A549 (cell line): ENCODE results near the gene PBX1. TPM values are rescaled to one million over a fixed set of nuclear protein-coding genes. Genes with fewer than 3 reads are reported as not detected.

Experiments used
- ATAC-seq, 2 experiments: fragments of 200-7000 bp in 1 of 2; fragments of >200 bp in 1 of 2; cut with Nextera tagmentation in 1 of 2; cut with Tn5 transposase in 1 of 2; 3 replicates each; pipeline versions ENCODE4 v1.8.0 to v1.9.1; 2018 to 2020; ENCODE audit warnings: mild to moderate bottlenecking in 1 of 2, moderate library complexity in 1 of 2
- CTCF ChIA-PET: fragments of 300-600 bp; sonication (Branson Sonifier 250); formaldehyde crosslinking; extraction: SDS; loops from one replicate; lab custom pipeline; 2021; ENCODE audit warnings: antibody characterized with exemption, inconsistent platforms; lab: Yijun Ruan, JAX
- POLR2A ChIA-PET: fragments of 350-600 bp; formaldehyde crosslinking; extraction: SDS; loops from one replicate; lab custom pipeline; 2021; ENCODE audit warnings: antibody characterized with exemption, inconsistent platforms; lab: Yijun Ruan, JAX
- DNase-seq, 2 experiments: peaks; one replicate each; pipeline versions ENCODE4 v3.0.0 to v3.0.0-alpha.2; 2011 to 2016; ENCODE audit warnings: low read depth in 1 of 2, low spot score in 1 of 2
- FAIRE-seq: peaks from 2 replicates; lab custom pipeline; 2011; peaks lifted over from hg19 to GRCh38; lab: Jason Lieb, UNC
- H3K27ac ChIP-seq, 2 experiments: fragments of >200 bp; sonication (Bioruptor Twin); formaldehyde crosslinking; 3 replicates each; pipeline ENCODE4 v1.5.1; 2016 to 2017
- H3K4me1 ChIP-seq: fragments of >200 bp; sonication (Bioruptor Twin); formaldehyde crosslinking; 3 replicates; pipeline ENCODE4 v1.6.1; 2016
- H3K4me2 ChIP-seq: fragments of >200 bp; sonication (Bioruptor Twin); formaldehyde crosslinking; 3 replicates; pipeline ENCODE4 v1.6.1; 2016
- H3K4me3 ChIP-seq: fragments of >200 bp; sonication (Bioruptor Twin); formaldehyde crosslinking; 3 replicates; pipeline ENCODE4 v1.5.1; 2016
- H3K9me3 ChIP-seq: fragments of >200 bp; sonication (Bioruptor Twin); formaldehyde crosslinking; 3 replicates; pipeline ENCODE4 v1.6.1; 2016
- BHLHE40 ChIP-seq: IDR thresholded peaks from 2 replicates; pipeline ENCODE4 v1.6.1; 2012; ENCODE audit warnings: low read depth, low read length, inconsistent platforms
- CHD2 ChIP-seq: fragments of 150-350 bp; IDR thresholded peaks from 2 replicates; pipeline ENCODE4 v1.6.1; 2014; ENCODE audit warnings: low read length; ENCODE audit not compliant: partially characterized antibody
- EHF ChIP-seq: fragments of 250-450 bp; sonication (Bioruptor Pico); IDR thresholded peaks from 2 replicates; pipeline ENCODE4 v1.5.0; 2020; ENCODE audit warnings: mild to moderate bottlenecking
- GATA3 ChIP-seq: IDR thresholded peaks from 2 replicates; pipeline ENCODE4 v1.6.1; 2012; ENCODE audit warnings: borderline replicate concordance
- JUN ChIP-seq, 2 experiments: fragments of >200 bp; sonication (Bioruptor Twin); formaldehyde crosslinking; IDR thresholded peaks; 2 replicates in 1 of 2; 3 replicates in 1 of 2; pipeline ENCODE4 v1.6.1; 2016 to 2017
- KDM1A ChIP-seq: fragments of 200-600 bp; sonication (generic); IDR thresholded peaks from 2 replicates; pipeline ENCODE4 v1.6.1; 2016; ENCODE audit warnings: low read depth, mild to moderate bottlenecking
- MAZ ChIP-seq: fragments of 150-350 bp; IDR thresholded peaks from 2 replicates; pipeline ENCODE4 v1.6.1; 2014; ENCODE audit warnings: antibody characterized with exemption, low read depth, low read length, borderline replicate concordance
- MYC ChIP-seq: IDR thresholded peaks from 2 replicates; pipeline ENCODE4 v1.6.1; 2012; ENCODE audit warnings: mild to moderate bottlenecking, inconsistent platforms, low read length, improper control_type of control experiment, borderline replicate concordance
- NPAS2 ChIP-seq: fragments of 250-450 bp; sonication (Bioruptor Pico); IDR thresholded peaks from 2 replicates; pipeline ENCODE4 v1.8.0; 2022; ENCODE audit warnings: mild to moderate bottlenecking, moderate library complexity, borderline replicate concordance
- NR3C1 ChIP-seq: fragments of >200 bp; sonication (Bioruptor Twin); formaldehyde crosslinking; IDR thresholded peaks from 3 replicates; pipeline ENCODE4 v1.6.1; 2017
- PHF8 ChIP-seq: fragments of 200-600 bp; sonication (generic); IDR thresholded peaks from 2 replicates; pipeline ENCODE4 v1.6.1; 2016; ENCODE audit warnings: low read depth, mild to moderate bottlenecking, antibody characterized with exemption, moderate library complexity, borderline replicate concordance
- POLR2A ChIP-seq: IDR thresholded peaks from 2 replicates; pipeline ENCODE4 v1.6.1; 2012; ENCODE audit warnings: mild to moderate bottlenecking, low read length
- RAD21 ChIP-seq, 2 experiments: fragments of >200 bp in 1 of 2; sonication (Bioruptor Twin) in 1 of 2; formaldehyde crosslinking in 1 of 2; IDR thresholded peaks in 1 of 2; conservative IDR thresholded peaks in 1 of 2; 2 replicates in 1 of 2; 3 replicates in 1 of 2; pipeline ENCODE4 v1.6.1; 2012 to 2018; ENCODE audit warnings: inconsistent platforms in 1 of 2
- RCOR1 ChIP-seq: fragments of 150-350 bp; IDR thresholded peaks from 2 replicates; pipeline ENCODE4 v1.6.1; 2014; ENCODE audit warnings: antibody characterized with exemption, low read length, low read depth
- RNF2 ChIP-seq: fragments of 200-600 bp; sonication (generic); IDR thresholded peaks from 2 replicates; pipeline ENCODE4 v1.6.1; 2016; ENCODE audit warnings: low read depth, mild to moderate bottlenecking, antibody characterized with exemption, moderate library complexity, borderline replicate concordance
- SMC3 ChIP-seq: fragments of >200 bp; sonication (Bioruptor Twin); formaldehyde crosslinking; IDR thresholded peaks from 3 replicates; pipeline ENCODE4 v1.6.1; 2018; ENCODE audit warnings: inconsistent platforms
- ZFP36 ChIP-seq: fragments of 450-650 bp; IDR thresholded peaks from 2 replicates; pipeline ENCODE4 v1.6.1; 2014; ENCODE audit warnings: borderline replicate concordance; ENCODE audit not compliant: partially characterized antibody
- ZSCAN20 ChIP-seq: fragments of 250-450 bp; sonication (Bioruptor Pico); IDR thresholded peaks from 2 replicates; pipeline ENCODE4 v1.8.0; 2022; ENCODE audit warnings: mild to moderate bottlenecking, moderate library complexity
- WGBS: methylation state at CpG from one replicate; pipeline ENCODE4 v1.1.6; 2017; ENCODE audit errors: missing lambda C conversion rate; 5-methylcytosine and 5-hydroxymethylcytosine counted together
- polyA plus RNA-seq, 4 experiments: library from polyadenylated mRNA; depleted of rRNA in 3 of 4; stranded (reverse); fragments of >200 nt; fragmentation: RNase III in 1 of 4; extraction: RNeasy Plus Mini Kit Qiagen cat#74134 plus additional on column Dnase treatment in 1 of 4; gene quantifications; 2 replicates in 3 of 4; 3 replicates in 1 of 4; pipeline ENCODE4 v1.2.3, GENCODE V29; 2011 to 2017
- TF ChIP-seq, protein P1 (sequence below): IDR thresholded peaks from 2 replicates; pipeline ENCODE4 v1.6.1; 2012
- TF ChIP-seq, protein P2 (sequence below): fragments of >200 bp; sonication (Bioruptor Twin); formaldehyde crosslinking; IDR thresholded peaks from 3 replicates; pipeline ENCODE4 v1.5.1; 2016
- TF ChIP-seq, protein P3 (sequence below): fragments of 450-650 bp; IDR thresholded peaks from 2 replicates; pipeline ENCODE4 v1.6.1; 2014; ENCODE audit warnings: antibody characterized with exemption
- TF ChIP-seq, protein P4 (sequence below): fragments of >200 bp; sonication (Bioruptor Twin); formaldehyde crosslinking; IDR thresholded peaks from 3 replicates; pipeline ENCODE4 v1.6.1; 2016
- TF ChIP-seq, protein P5 (sequence below): fragments of >200 bp; sonication (Bioruptor Twin); formaldehyde crosslinking; IDR thresholded peaks from 2 replicates; pipeline ENCODE4 v1.6.1; 2016

The PBX1 gene
- polyA plus RNA-seq, 2 of the 4 experiments (the other 2 are of a cell fraction): 47.8 to 61.5 TPM

DNA sequence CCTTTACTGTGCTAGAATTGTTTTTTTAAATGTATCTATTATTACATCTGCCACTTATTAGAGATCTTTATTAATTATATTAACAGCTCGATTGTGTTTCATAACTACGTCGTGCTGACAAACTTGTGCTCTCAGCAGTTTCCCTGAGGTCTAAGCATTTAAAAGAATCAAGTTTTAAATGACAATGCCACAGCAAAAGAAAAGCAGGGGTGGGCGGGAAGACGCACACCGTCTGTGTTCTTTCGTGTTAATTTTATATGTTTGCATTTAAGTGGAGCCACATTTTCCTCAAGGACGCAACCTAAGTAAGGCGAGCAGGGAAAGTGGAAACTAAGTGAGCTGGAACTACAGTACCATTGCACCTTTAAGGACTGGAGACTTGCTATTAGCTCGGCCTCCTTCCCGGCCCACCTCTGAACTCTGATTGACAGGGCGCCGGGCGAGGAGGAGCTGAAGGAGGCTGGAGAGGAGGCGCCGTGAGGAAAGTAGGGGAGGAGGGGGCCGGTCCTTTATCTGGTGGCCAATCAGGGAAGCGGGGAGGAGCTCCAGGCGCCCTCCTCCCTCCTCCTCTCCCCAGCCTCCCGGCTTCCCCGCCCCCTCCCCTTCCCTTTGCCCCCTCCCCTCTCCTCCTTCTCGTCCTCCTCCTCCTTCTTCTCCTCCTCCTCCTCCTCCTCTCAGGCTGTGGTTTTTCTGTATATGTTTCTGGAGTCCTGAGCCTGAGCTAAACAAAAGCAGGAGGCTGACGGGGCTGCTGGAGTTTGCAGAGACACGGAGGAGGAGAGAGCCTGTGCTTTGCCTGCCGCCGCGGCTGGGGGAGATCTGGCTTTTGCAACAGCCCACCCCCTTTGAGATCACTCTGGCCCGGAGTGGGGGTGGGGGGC lies at the start of gene PBX1 (continued):
- TF ChIP-seq MYC: no peak
- TF ChIP-seq, protein P1, sequence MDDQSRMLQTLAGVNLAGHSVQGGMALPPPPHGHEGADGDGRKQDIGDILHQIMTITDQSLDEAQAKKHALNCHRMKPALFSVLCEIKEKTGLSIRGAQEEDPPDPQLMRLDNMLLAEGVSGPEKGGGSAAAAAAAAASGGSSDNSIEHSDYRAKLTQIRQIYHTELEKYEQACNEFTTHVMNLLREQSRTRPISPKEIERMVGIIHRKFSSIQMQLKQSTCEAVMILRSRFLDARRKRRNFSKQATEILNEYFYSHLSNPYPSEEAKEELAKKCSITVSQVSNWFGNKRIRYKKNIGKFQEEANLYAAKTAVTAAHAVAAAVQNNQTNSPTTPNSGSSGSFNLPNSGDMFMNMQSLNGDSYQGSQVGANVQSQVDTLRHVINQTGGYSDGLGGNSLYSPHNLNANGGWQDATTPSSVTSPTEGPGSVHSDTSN: peak; percentile 94
- TF ChIP-seq SMC3: no peak
- TF ChIP-seq NPAS2 (CRISPR knock-in tag): no peak
- no peak for TF ChIP-seq RCOR1
- peak; percentile 17 to 84; a peak in 3 of 5 replicates for TF ChIP-seq JUN (IDR thresholded peaks at IDR 0.05)
- TF ChIP-seq GATA3: no peak
- TF ChIP-seq, protein P2, sequence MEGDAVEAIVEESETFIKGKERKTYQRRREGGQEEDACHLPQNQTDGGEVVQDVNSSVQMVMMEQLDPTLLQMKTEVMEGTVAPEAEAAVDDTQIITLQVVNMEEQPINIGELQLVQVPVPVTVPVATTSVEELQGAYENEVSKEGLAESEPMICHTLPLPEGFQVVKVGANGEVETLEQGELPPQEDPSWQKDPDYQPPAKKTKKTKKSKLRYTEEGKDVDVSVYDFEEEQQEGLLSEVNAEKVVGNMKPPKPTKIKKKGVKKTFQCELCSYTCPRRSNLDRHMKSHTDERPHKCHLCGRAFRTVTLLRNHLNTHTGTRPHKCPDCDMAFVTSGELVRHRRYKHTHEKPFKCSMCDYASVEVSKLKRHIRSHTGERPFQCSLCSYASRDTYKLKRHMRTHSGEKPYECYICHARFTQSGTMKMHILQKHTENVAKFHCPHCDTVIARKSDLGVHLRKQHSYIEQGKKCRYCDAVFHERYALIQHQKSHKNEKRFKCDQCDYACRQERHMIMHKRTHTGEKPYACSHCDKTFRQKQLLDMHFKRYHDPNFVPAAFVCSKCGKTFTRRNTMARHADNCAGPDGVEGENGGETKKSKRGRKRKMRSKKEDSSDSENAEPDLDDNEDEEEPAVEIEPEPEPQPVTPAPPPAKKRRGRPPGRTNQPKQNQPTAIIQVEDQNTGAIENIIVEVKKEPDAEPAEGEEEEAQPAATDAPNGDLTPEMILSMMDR: no peak
- no peak for TF ChIP-seq KDM1A
- TF ChIP-seq PHF8: no peak
- no peak for TF ChIP-seq NR3C1
- TF ChIP-seq MAZ: 0 out of 2 replicates have a peak, but pooled peaks have one; percentile 33
- TF ChIP-seq, protein P3, sequence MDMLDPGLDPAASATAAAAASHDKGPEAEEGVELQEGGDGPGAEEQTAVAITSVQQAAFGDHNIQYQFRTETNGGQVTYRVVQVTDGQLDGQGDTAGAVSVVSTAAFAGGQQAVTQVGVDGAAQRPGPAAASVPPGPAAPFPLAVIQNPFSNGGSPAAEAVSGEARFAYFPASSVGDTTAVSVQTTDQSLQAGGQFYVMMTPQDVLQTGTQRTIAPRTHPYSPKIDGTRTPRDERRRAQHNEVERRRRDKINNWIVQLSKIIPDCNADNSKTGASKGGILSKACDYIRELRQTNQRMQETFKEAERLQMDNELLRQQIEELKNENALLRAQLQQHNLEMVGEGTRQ: no peak
- TF ChIP-seq POLR2A: peak; percentile 64
- TF ChIP-seq CHD2: no peak
- no peak for TF ChIP-seq ZFP36
- no peak for TF ChIP-seq RNF2
- no peak for TF ChIP-seq ZSCAN20 (CRISPR knock-in tag)
- TF ChIP-seq EHF: no peak
- TF ChIP-seq, protein P4, sequence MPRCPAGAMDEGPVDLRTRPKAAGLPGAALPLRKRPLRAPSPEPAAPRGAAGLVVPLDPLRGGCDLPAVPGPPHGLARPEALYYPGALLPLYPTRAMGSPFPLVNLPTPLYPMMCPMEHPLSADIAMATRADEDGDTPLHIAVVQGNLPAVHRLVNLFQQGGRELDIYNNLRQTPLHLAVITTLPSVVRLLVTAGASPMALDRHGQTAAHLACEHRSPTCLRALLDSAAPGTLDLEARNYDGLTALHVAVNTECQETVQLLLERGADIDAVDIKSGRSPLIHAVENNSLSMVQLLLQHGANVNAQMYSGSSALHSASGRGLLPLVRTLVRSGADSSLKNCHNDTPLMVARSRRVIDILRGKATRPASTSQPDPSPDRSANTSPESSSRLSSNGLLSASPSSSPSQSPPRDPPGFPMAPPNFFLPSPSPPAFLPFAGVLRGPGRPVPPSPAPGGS: 0 out of 3 replicates have a peak, but pooled peaks have one; percentile 34
- no peak for TF ChIP-seq BHLHE40

DNA sequence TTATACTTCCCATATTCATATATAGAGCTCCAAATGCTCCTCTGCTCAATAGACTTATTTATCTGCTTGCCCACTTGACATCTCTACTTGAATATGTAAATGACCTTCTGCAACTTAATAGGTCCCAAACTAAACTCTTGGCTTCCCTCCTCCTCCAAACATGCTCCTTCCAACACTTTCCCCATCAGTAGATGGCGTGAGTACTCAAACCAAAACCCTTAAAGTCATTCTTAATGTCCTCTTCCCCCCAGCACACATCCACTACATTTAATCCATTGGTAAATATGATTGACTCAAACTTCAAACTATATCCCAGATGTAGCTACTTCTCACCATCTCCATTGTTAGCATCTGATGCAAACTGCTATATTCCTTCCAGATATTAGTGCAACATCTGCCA lies 48.5 kb upstream of the PBX1 start:
- CTCF ChIA-PET: interaction anchor here (1.5 kb wide), 1 partner anchor 270 kb away, joined by 3 read pairs; no protein-coding TSS in a partner anchor
- Histone ChIP-seq H3K27ac (no peak overlapping the region), H3K4me1 (no peaks in the 10 kb centered on the region), H3K9me3 (no peaks in the 10 kb centered on the region), H3K4me3 (no peak overlapping the region), H3K4me2 (no peak overlapping the region)
- TF ChIP-seq SMC3 (0 out of 3 replicates have a peak, but pooled peaks have one; percentile 17), RAD21 (conservative IDR thresholded peaks at IDR 0.05 in 1 of 2, IDR thresholded peaks at IDR 0.05 in 1 of 2) (peak; percentile 27 to 45; a peak in 2 of 5 replicates)
- TF ChIP-seq, protein P5, sequence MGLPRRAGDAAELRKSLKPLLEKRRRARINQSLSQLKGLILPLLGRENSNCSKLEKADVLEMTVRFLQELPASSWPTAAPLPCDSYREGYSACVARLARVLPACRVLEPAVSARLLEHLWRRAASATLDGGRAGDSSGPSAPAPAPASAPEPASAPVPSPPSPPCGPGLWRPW: no peak
- POLR2A ChIA-PET: no interaction called here
- ATAC-seq (peak in 1 of 2 experiments; percentile 35; a peak in 2 of 6 replicates), DNase-seq (peak in 1 of 2 experiments; percentile 25), FAIRE-seq (no peak)
- WGBS: 35% methylated on average over 1 of the region's 1 CpG
